ENCODE results near the gene PSMG4. TPM values are rescaled to one million over a fixed set of nuclear protein-coding genes. Genes with fewer than 3 reads are reported as not detected.

Gene PSMG4
- total and polyA plus RNA-seq, 2 donors from 2014 or later = 24.9 to 36.8 TPM

GRCh38 chr6:3286641-3287171 is 28.0 kb downstream of the PSMG4 start:
- TF ChIP-seq, protein P1, sequence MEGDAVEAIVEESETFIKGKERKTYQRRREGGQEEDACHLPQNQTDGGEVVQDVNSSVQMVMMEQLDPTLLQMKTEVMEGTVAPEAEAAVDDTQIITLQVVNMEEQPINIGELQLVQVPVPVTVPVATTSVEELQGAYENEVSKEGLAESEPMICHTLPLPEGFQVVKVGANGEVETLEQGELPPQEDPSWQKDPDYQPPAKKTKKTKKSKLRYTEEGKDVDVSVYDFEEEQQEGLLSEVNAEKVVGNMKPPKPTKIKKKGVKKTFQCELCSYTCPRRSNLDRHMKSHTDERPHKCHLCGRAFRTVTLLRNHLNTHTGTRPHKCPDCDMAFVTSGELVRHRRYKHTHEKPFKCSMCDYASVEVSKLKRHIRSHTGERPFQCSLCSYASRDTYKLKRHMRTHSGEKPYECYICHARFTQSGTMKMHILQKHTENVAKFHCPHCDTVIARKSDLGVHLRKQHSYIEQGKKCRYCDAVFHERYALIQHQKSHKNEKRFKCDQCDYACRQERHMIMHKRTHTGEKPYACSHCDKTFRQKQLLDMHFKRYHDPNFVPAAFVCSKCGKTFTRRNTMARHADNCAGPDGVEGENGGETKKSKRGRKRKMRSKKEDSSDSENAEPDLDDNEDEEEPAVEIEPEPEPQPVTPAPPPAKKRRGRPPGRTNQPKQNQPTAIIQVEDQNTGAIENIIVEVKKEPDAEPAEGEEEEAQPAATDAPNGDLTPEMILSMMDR (IDR thresholded peaks at IDR 0.05; ENCODE audit: borderline replicate concordance, extremely low read depth, insufficient read depth) = no peak
- intact Hi-C loops (cut with DNase I) = no loop called here
- Histone ChIP-seq H3K9ac (ENCODE audit: low read length in 3 of 3) (no peak overlapping the region), H3K4me3 (ENCODE audit: low read length in 3 of 3) (no peak overlapping the region), H3K9me3 (ENCODE audit: control insufficient read depth in 2 of 3, insufficient read depth in 1 of 3, low read length in 3 of 3) (no peaks in the 10 kb centered on the region), H3K27me3 (ENCODE audit: control insufficient read depth, insufficient read depth, low read length) (no peaks in the 10 kb centered on the region), H3K36me3 (ENCODE audit: control insufficient read depth in 2 of 3, insufficient read depth in 3 of 3, low read length in 3 of 3) (peaks cover 0 to 9% (median 6%) of the 10 kb centered on the region in 3 donors), H3K27ac (ENCODE audit: low read depth in 2 of 2, low read length in 2 of 2) (no peak overlapping the region), H3K4me1 (ENCODE audit: control insufficient read depth in 2 of 3, insufficient read depth in 2 of 3, low read depth in 1 of 3, low read length in 3 of 3) (peaks cover 0 to 7% (median 0%) of the 10 kb centered on the region in 3 donors)
- no peak for FAIRE-seq
- peak in 2 of 5 donors; percentile 26 to 47 for DNase-seq

DNA sequence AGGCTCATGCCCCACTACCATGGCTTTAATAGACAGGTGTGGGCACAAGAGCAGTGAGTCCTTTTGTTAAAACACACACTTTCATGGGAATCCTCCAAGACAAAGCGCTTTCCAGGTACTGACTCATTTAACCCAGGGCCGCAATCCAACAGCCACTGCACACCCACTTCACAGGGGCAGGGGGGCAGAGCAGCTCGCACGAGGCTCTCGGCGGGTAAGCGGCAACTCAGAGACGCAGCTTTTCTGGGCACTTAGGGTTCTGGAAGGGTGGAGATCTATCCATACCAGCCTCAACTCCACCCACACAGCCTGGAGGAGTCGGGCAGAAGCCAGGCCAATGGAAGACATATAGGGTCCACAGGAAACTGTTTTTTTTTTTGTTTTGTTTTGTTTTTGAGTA is 28.6 kb downstream of the PSMG4 start:
- Histone ChIP-seq H3K4me3 (ENCODE audit: low read length in 3 of 3) (no peak overlapping the region), H3K9me3 (ENCODE audit: control insufficient read depth in 2 of 3, insufficient read depth in 1 of 3, low read length in 3 of 3) (no peaks in the 10 kb centered on the region), H3K36me3 (ENCODE audit: control insufficient read depth in 2 of 3, insufficient read depth in 3 of 3, low read length in 3 of 3) (peaks cover 0 to 9% (median 6%) of the 10 kb centered on the region in 3 donors), H3K4me1 (ENCODE audit: control insufficient read depth in 2 of 3, insufficient read depth in 2 of 3, low read depth in 1 of 3, low read length in 3 of 3) (peaks cover 0 to 4% (median 0%) of the 10 kb centered on the region in 3 donors), H3K9ac (ENCODE audit: low read length in 3 of 3) (no peak overlapping the region), H3K27ac (ENCODE audit: low read depth in 2 of 2, low read length in 2 of 2) (no peak overlapping the region), H3K27me3 (ENCODE audit: control insufficient read depth, insufficient read depth, low read length) (no peaks in the 10 kb centered on the region)
- DNase-seq (peak in 2 of 5 donors; percentile 19 to 20), FAIRE-seq (no peak)
- TF ChIP-seq, protein P1 (IDR thresholded peaks at IDR 0.05; ENCODE audit: borderline replicate concordance, extremely low read depth, insufficient read depth) = no peak
- intact Hi-C loops (cut with DNase I) = no loop called here

DNA sequence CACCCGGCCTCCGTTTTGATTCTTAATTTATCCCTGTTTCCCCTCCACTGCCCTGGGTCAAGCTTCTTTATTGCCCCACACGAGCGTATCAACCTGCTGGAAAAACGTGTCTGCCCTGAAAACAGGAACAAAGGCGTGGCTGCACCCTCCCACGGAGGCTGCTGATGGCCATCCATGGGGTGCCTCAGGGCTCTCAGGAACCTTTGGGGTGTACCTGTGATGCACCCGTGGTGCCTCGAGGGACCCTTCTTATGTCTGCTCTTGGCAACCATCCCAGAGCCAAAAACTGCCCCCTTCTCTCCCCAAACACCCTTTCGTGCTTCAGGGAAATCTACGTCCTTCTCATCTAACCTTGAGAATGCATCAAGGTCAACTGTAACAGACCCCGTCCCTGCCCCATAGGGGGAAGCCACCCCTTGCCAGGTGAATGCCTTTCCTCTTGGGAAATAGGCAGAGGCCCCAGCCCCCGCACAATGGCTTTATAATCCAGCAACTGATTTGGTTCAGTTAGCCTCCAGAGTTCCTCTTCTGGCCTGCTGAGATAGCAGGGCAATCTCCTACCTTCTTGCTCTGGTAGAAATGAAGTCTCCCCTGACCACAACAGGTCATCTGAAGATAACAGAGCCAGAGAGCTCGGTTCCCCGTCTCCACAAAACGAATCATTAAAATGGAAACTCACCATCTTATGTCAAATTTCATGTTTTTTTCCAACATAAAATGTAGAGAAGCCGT is 29.4 kb downstream of the PSMG4 start:
- TF ChIP-seq, protein P1 (IDR thresholded peaks at IDR 0.05; ENCODE audit: borderline replicate concordance, extremely low read depth, insufficient read depth) = no peak
- Histone ChIP-seq H3K4me3 (ENCODE audit: low read length in 3 of 3) (no peak overlapping the region), H3K27me3 (ENCODE audit: control insufficient read depth, insufficient read depth, low read length) (no peaks in the 10 kb centered on the region), H3K9me3 (ENCODE audit: control insufficient read depth in 2 of 3, insufficient read depth in 1 of 3, low read length in 3 of 3) (no peaks in the 10 kb centered on the region), H3K36me3 (ENCODE audit: control insufficient read depth in 2 of 3, insufficient read depth in 3 of 3, low read length in 3 of 3) (peaks cover 0 to 9% (median 2%) of the 10 kb centered on the region in 3 donors), H3K9ac (ENCODE audit: low read length in 3 of 3) (no peak overlapping the region), H3K4me1 (ENCODE audit: control insufficient read depth in 2 of 3, insufficient read depth in 2 of 3, low read depth in 1 of 3, low read length in 3 of 3) (peaks cover 0 to 3% (median 0%) of the 10 kb centered on the region in 3 donors), H3K27ac (ENCODE audit: low read depth in 2 of 2, low read length in 2 of 2) (no peak overlapping the region)
- no peak for FAIRE-seq
- intact Hi-C loops (cut with DNase I) = no loop called here
- DNase-seq = peak in 2 of 5 donors; percentile 23 to 65

Data from kidney (tissue), 14 donors.